SK-N-SH (cell line): ENCODE measurements around the gene INPP5E. TPM values are rescaled to one million over a fixed set of nuclear protein-coding genes. Genes with fewer than 3 reads are reported as not detected.

ENCODE experiments used
- CTCF ChIA-PET: fragments of 300-600, 350-600 bp; formaldehyde crosslinking; extraction: SDS; loops from one replicate; lab custom pipeline; 2021; lab: Yijun Ruan, JAX
- POLR2A ChIA-PET: fragments of 350-600 bp; sonication (Branson Sonifier 250); formaldehyde crosslinking; extraction: SDS; loops from one replicate; lab custom pipeline; 2020; ENCODE audit warnings: antibody characterized with exemption, inconsistent platforms; lab: Yijun Ruan, JAX
- DNase-seq: peaks from one replicate; pipeline ENCODE4 v3.0.0; 2012
- H2AFZ ChIP-seq: fragments of 200-600 bp; sonication (generic); 2 replicates; pipeline ENCODE4 v1.8.1; 2016; ENCODE audit warnings: antibody characterized with exemption, mild to moderate bottlenecking, low read depth
- H3F3A ChIP-seq: fragments of 200-600 bp; sonication (generic); replicated peaks from 2 replicates; pipeline ENCODE3; 2016; ENCODE audit warnings: antibody characterized with exemption, mild to moderate bottlenecking; ENCODE audit not compliant: insufficient read depth
- H3K27ac ChIP-seq, 2 experiments: fragments of 200-500 bp in 1 of 2; fragments of 200-600 bp in 1 of 2; sonication (Bioruptor generic) in 1 of 2; sonication (generic), shearing (Covaris generic) in 1 of 2; 2 replicates each; pipeline versions ENCODE4 v1.5.1 to v1.6.1; 2014 to 2016; ENCODE audit warnings: low read depth in 2 of 2, inconsistent platforms in 1 of 2, low read length in 1 of 2, mild to moderate bottlenecking in 1 of 2, mixed read lengths in 1 of 2
- H3K27me3 ChIP-seq: fragments of 200-600 bp; sonication (generic), shearing (Covaris generic); 2 replicates; pipeline ENCODE4 v1.6.1; 2016; ENCODE audit warnings: mixed run types; ENCODE audit not compliant: insufficient read depth
- H3K36me3 ChIP-seq, 2 experiments: fragments of 200-500 bp in 1 of 2; fragments of 200-600 bp in 1 of 2; sonication (Bioruptor generic) in 1 of 2; sonication (generic) in 1 of 2; replicated peaks in 1 of 2; 2 replicates each; pipeline versions ENCODE3 to v1.5.1; 2014 to 2016; ENCODE audit warnings: low read length in 1 of 2, mild to moderate bottlenecking in 1 of 2; ENCODE audit not compliant: insufficient read depth in 2 of 2, control insufficient read depth in 1 of 2
- H3K4me1 ChIP-seq, 2 experiments: fragments of 200-500 bp in 1 of 2; fragments of 200-600 bp in 1 of 2; sonication (Bioruptor generic) in 1 of 2; sonication (generic), shearing (Covaris generic) in 1 of 2; 2 replicates each; pipeline versions ENCODE4 v1.5.1 to v1.6.1; 2014 to 2016; ENCODE audit warnings: low read depth in 1 of 2, low read length in 1 of 2, mixed run types in 1 of 2; ENCODE audit not compliant: insufficient read depth in 2 of 2, control insufficient read depth in 1 of 2
- H3K4me2 ChIP-seq: fragments of 200-600 bp; sonication (generic), shearing (Covaris generic); 2 replicates; pipeline ENCODE4 v1.6.1; 2017; ENCODE audit warnings: mixed run types
- H3K4me3 ChIP-seq, 2 experiments: fragments of 200-500 bp in 1 of 2; fragments of 200-600 bp in 1 of 2; sonication (Bioruptor generic) in 1 of 2; sonication (generic), shearing (Covaris generic) in 1 of 2; 2 replicates each; pipeline versions ENCODE4 v1.5.1 to v1.8.1; 2014 to 2016; ENCODE audit warnings: low read depth in 2 of 2, inconsistent platforms in 1 of 2, low read length in 1 of 2, mild to moderate bottlenecking in 1 of 2, mixed read lengths in 1 of 2, moderate library complexity in 1 of 2
- H3K79me2 ChIP-seq: fragments of 200-600 bp; sonication (generic); 2 replicates; pipeline ENCODE4 v1.8.1; 2017; ENCODE audit warnings: mild to moderate bottlenecking; ENCODE audit not compliant: insufficient read depth
- H3K9ac ChIP-seq: fragments of 200-600 bp; sonication (generic); 2 replicates; pipeline ENCODE4 v1.6.1; 2017; ENCODE audit warnings: mixed run types
- H3K9me2 ChIP-seq: fragments of 200-600 bp; sonication (generic); 2 replicates; pipeline ENCODE4 v1.6.1; 2017; ENCODE audit warnings: mixed run types
- H3K9me3 ChIP-seq: fragments of 200-600 bp; sonication (generic); 2 replicates; pipeline ENCODE4 v1.6.1; 2017; ENCODE audit warnings: mixed run types, mild to moderate bottlenecking, moderate library complexity
- H4K20me1 ChIP-seq: fragments of 200-600 bp; sonication (generic); 2 replicates; pipeline ENCODE4 v1.6.1; 2017; ENCODE audit warnings: mild to moderate bottlenecking, mixed run types; ENCODE audit not compliant: insufficient read depth
- ELF1 ChIP-seq: IDR thresholded peaks from 2 replicates; pipeline ENCODE4 v1.4.0; 2012
- EZH2phosphoT487 ChIP-seq: fragments of 200-600 bp; sonication (generic); IDR thresholded peaks from 2 replicates; pipeline ENCODE4 v1.6.1; 2017; ENCODE audit warnings: low read depth, mixed run types, mild to moderate bottlenecking, antibody characterized with exemption, moderate library complexity, borderline replicate concordance
- FOSL2 ChIP-seq: IDR thresholded peaks from 2 replicates; pipeline ENCODE4 v1.4.0; 2012; ENCODE audit warnings: low read depth, mild to moderate bottlenecking, moderate library complexity, borderline replicate concordance
- FOXJ3 ChIP-seq: sonication (generic); formaldehyde crosslinking; IDR thresholded peaks from 2 replicates; pipeline ENCODE4 v1.5.1; 2020; ENCODE audit warnings: mild to moderate bottlenecking, missing genetic modification reagents
- GABPA ChIP-seq: IDR thresholded peaks from 2 replicates; pipeline ENCODE4 v1.4.0; 2012; ENCODE audit warnings: low read depth, mild to moderate bottlenecking
- GATA2 ChIP-seq: sonication (generic); formaldehyde crosslinking; IDR thresholded peaks from 2 replicates; pipeline ENCODE4 v1.5.0; 2020; ENCODE audit warnings: mild to moderate bottlenecking, missing genetic modification reagents
- IRF3 ChIP-seq: fragments of 150-350 bp; IDR thresholded peaks from 2 replicates; pipeline ENCODE4 v1.6.1; 2016; ENCODE audit warnings: mild to moderate bottlenecking, low read depth, low read length
- MAX ChIP-seq: IDR thresholded peaks from 2 replicates; pipeline ENCODE4 v1.4.0; 2012; ENCODE audit warnings: low read depth
- NRF1 ChIP-seq: IDR thresholded peaks from 2 replicates; pipeline ENCODE4 v1.6.1; 2012; ENCODE audit warnings: low read depth, mild to moderate bottlenecking, low read length
- POLR2AphosphoS5 ChIP-seq: IDR thresholded peaks from 2 replicates; pipeline ENCODE4 v1.6.1; 2012; ENCODE audit warnings: low read depth, low read length
- RCOR1 ChIP-seq: fragments of 150-350 bp; IDR thresholded peaks from 2 replicates; pipeline ENCODE4 v1.6.1; 2017; ENCODE audit warnings: antibody characterized with exemption, low read length
- REST ChIP-seq: IDR thresholded peaks from 2 replicates; pipeline ENCODE4 v1.6.1; 2012; ENCODE audit warnings: mild to moderate bottlenecking, low read depth, low read length, moderate library complexity
- RFX5 ChIP-seq: IDR thresholded peaks from 2 replicates; pipeline ENCODE4 v1.6.1; 2012; ENCODE audit warnings: mild to moderate bottlenecking, improper control_type of control experiment, low read length
- SMC3 ChIP-seq: IDR thresholded peaks from 2 replicates; pipeline ENCODE4 v1.6.1; 2012; ENCODE audit warnings: low read depth, low read length, improper control_type of control experiment
- TAF1 ChIP-seq: IDR thresholded peaks from 2 replicates; pipeline ENCODE4 v1.6.1; 2012; ENCODE audit warnings: low read depth, mild to moderate bottlenecking, low read length, moderate library complexity, borderline replicate concordance
- TEAD4 ChIP-seq: IDR thresholded peaks from 2 replicates; pipeline ENCODE4 v1.4.0; 2012; ENCODE audit warnings: mild to moderate bottlenecking, borderline replicate concordance; ENCODE audit not compliant: insufficient read depth
- USF1 ChIP-seq: IDR thresholded peaks from 2 replicates; pipeline ENCODE4 v1.4.0; 2012; ENCODE audit warnings: low read depth, borderline replicate concordance
- USF2 ChIP-seq: fragments of 150-350 bp; IDR thresholded peaks from 2 replicates; pipeline ENCODE4 v1.6.1; 2017; ENCODE audit warnings: antibody characterized with exemption, low read length, low read depth, borderline replicate concordance
- YY1 ChIP-seq: IDR thresholded peaks from 2 replicates; pipeline ENCODE4 v1.4.0; 2012; ENCODE audit warnings: low read depth, mild to moderate bottlenecking
- ZBTB33 ChIP-seq: IDR thresholded peaks from 2 replicates; pipeline ENCODE4 v1.4.0; 2012; ENCODE audit warnings: low read depth, borderline replicate concordance
- WGBS: methylation state at CpG from one replicate; pipeline ENCODE4 v1.1.6; 2017; ENCODE audit warnings: low lambda C conversion rate; 5-methylcytosine and 5-hydroxymethylcytosine counted together
- polyA plus RNA-seq, 3 experiments: library from polyadenylated mRNA; depleted of rRNA; stranded (reverse); fragments of >200 nt; gene quantifications; 2 replicates each; pipeline ENCODE4 v1.2.3, GENCODE V29; 2012

Gene INPP5E
- polyA plus RNA-seq, 1 of the 3 experiments (the other 2 are of a cell fraction) = 12.8 TPM

GRCh38 chr9:136482793-136483588 is 43.3 kb upstream of the INPP5E start, which contains the start of gene SEC16A (continued):
- TF ChIP-seq IRF3 (no peak), ELF1 (peak; percentile 44; the same call in 1 of the 2 replicates), NRF1 (no peak), GABPA (peak; percentile 52), REST (0 out of 2 replicates have a peak, but pooled peaks have one; percentile 61), RFX5 (no peak), YY1 (peak; percentile 93), TEAD4 (no peak), ZBTB33 (no peak), GATA2 (no peak), RCOR1 (no peak)
- TF ChIP-seq, all 33 proteins: peak for 9

- ChIA-PET CTCF (no interaction called here), POLR2A (no interaction called here)
- Histone ChIP-seq H4K20me1 (peaks cover 48% of the 10 kb centered on the region), H3K9me3 (no peaks in the 10 kb centered on the region), H3K79me2 (peaks cover 56% of the 10 kb centered on the region), H3K9ac (peak overlapping the region; percentile 95), H3K27me3 (no peaks in the 10 kb centered on the region), H3K4me2 (peak overlapping the region; percentile 96), H3F3A (peaks cover 4% of the 10 kb centered on the region), H3K36me3 (peaks cover 9 to 17% of the 10 kb centered on the region in 2 experiments), H2AFZ (no peak overlapping the region), H3K9me2 (no peaks in the 10 kb centered on the region), H3K27ac (peak overlapping the region; percentile 84 to 94), H3K4me1 (peaks cover 0 to 22% of the 10 kb centered on the region in 2 experiments; a peak in 2 of 4 replicates), H3K4me3 (peak overlapping the region; percentile 84 to 94)
- under 1% methylated on average over 30 of the region's 39 CpGs for WGBS
- DNase-seq = peak; percentile 75
- TF ChIP-seq FOSL2 (no peak), USF1 (no peak), GATA2 (no peak), FOXJ3 (CRISPR knock-in tag) (no peak), TAF1 (no peak), USF2 (no peak), SMC3 (no peak), EZH2phosphoT487 (no peak), MAX (no peak), POLR2AphosphoS5 (no peak)
Measured at GRCh38 chr9:136482046-136482792, 42.6 kb upstream of the INPP5E start.
